Measurements from ENCODE around the gene EVA1A.

DNA sequence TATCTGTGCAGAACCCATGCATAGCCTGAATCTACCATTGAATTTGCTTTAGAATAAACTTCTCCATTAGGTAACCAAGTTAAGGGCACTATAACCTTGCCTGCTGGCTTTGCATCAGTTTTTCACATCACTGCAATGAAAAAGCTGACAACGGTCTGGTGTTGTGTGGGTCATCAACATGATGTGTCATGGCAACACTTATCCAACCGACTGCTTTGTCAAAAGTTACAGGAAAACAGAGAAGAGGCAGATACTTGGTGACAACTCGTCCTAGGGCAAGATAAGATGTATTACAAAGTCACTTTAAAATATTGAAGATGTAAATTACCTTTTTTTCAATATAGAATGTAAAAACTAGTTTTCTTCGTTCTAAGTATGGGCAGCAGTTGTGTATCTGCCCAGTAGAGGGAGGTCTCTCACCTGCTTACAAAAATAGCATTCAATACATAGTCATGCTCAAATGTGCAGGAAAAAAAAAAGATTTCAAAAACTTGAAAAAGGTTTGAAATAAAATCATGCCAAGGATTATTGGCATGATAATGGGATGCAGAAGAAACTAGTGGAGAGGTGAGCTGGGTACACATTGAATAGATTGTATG lies 96.3 kb downstream of the EVA1A start:
- TF ChIP-seq, protein P1, sequence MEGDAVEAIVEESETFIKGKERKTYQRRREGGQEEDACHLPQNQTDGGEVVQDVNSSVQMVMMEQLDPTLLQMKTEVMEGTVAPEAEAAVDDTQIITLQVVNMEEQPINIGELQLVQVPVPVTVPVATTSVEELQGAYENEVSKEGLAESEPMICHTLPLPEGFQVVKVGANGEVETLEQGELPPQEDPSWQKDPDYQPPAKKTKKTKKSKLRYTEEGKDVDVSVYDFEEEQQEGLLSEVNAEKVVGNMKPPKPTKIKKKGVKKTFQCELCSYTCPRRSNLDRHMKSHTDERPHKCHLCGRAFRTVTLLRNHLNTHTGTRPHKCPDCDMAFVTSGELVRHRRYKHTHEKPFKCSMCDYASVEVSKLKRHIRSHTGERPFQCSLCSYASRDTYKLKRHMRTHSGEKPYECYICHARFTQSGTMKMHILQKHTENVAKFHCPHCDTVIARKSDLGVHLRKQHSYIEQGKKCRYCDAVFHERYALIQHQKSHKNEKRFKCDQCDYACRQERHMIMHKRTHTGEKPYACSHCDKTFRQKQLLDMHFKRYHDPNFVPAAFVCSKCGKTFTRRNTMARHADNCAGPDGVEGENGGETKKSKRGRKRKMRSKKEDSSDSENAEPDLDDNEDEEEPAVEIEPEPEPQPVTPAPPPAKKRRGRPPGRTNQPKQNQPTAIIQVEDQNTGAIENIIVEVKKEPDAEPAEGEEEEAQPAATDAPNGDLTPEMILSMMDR (IDR thresholded peaks at IDR 0.05), result peak; percentile 20 to 37 (median 31)
- TF ChIP-seq POLR2A (IDR thresholded peaks at IDR 0.05; ENCODE audit: low read depth), result no peak
